Mucosa of rectum (tissue), 2 donors: ENCODE results near the gene MYMX.
"Not testable (repeated sequence)": the region's sequence is repeated elsewhere in the genome, so short reads cannot be mapped to it uniquely, and the experiment has no call there.

Experiments used
- H3K27ac ChIP-seq, 2 donors: one replicate each; pipeline ENCODE4 v1.7.0; 2013; ENCODE audit warnings: inconsistent platforms in 2 of 2, low read depth in 2 of 2, low read length in 2 of 2
- H3K27me3 ChIP-seq, 2 donors: one replicate each; pipeline ENCODE4 v1.7.0; 2013; ENCODE audit warnings: low read length in 2 of 2; ENCODE audit not compliant: control insufficient read depth in 2 of 2, insufficient read depth in 2 of 2
- H3K36me3 ChIP-seq, 2 donors: one replicate each; pipeline ENCODE4 v1.7.0; 2013; ENCODE audit warnings: low read length in 2 of 2; ENCODE audit not compliant: control insufficient read depth in 2 of 2, insufficient read depth in 2 of 2
- H3K4me1 ChIP-seq, 2 donors: one replicate each; pipeline ENCODE4 v1.7.0; 2013; ENCODE audit warnings: low read length in 2 of 2, mild to moderate bottlenecking in 1 of 2; ENCODE audit not compliant: control insufficient read depth in 2 of 2, insufficient read depth in 2 of 2
- H3K4me3 ChIP-seq, 2 donors: one replicate each; pipeline ENCODE4 v1.7.0; 2013; ENCODE audit warnings: low read length in 2 of 2
- H3K9ac ChIP-seq, 2 donors: one replicate each; pipeline ENCODE4 v1.7.0; 2013; ENCODE audit warnings: low read length in 2 of 2, low read depth in 1 of 2, mild to moderate bottlenecking in 1 of 2
- H3K9me3 ChIP-seq, 2 donors: one replicate each; pipeline ENCODE4 v1.7.0; 2013; ENCODE audit warnings: low read length in 2 of 2; ENCODE audit not compliant: control insufficient read depth in 2 of 2
- donor health status: healthy.
- donor health status: Normal muscosa, but diverticular disease.

Gene MYMX

DNA sequence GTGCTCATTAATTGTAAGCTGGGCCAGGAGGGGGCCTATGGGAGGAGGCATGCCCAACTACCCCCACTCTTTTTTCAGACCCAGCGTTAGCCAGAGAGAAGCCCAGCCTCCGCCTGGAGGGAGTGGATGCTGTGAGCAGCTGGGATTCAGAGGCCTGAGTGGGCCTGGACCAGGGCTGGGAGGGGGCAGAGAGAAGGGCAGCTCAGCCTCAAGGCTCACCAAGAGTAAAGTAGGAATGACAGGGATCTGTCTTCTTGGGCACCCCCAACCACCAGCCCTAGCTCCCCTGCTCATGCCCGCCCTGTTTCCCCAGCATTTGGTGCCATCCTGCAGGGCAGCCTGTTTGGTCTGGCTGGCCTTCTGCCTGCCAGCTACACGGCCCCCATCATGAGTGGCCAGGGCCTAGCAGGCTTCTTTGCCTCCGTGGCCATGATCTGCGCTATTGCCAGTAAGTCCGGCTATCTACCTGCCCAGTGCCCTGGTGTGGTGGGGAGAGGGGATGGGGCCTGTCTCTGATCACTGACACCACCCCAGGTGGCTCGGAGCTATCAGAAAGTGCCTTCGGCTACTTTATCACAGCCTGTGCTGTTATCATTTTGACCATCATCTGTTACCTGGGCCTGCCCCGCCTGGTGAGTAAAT is 13.4 kb downstream of the MYMX start:
- Histone ChIP-seq H3K9ac (no peak overlapping the region), H3K4me3 (no peak overlapping the region), H3K9me3 (no peaks in the 10 kb centered on the region), H3K4me1 (peaks cover 13 to 16% of the 10 kb centered on the region in 2 donors), H3K27me3 (no peaks in the 10 kb centered on the region), H3K27ac (no peak overlapping the region), H3K36me3 (peaks cover 0 to 3% of the 10 kb centered on the region in 2 donors)

GRCh38 chr6:44231426-44231825 is 14.7 kb downstream of the MYMX start:
- H3K27ac ChIP-seq, H3K4me3 ChIP-seq, H3K9me3 ChIP-seq, H3K36me3 ChIP-seq, H3K27me3 ChIP-seq, H3K9ac ChIP-seq: not testable (repeated sequence)
- H3K4me1 ChIP-seq, result peaks cover 13% of the 10 kb centered on the region in 2 donors

DNA sequence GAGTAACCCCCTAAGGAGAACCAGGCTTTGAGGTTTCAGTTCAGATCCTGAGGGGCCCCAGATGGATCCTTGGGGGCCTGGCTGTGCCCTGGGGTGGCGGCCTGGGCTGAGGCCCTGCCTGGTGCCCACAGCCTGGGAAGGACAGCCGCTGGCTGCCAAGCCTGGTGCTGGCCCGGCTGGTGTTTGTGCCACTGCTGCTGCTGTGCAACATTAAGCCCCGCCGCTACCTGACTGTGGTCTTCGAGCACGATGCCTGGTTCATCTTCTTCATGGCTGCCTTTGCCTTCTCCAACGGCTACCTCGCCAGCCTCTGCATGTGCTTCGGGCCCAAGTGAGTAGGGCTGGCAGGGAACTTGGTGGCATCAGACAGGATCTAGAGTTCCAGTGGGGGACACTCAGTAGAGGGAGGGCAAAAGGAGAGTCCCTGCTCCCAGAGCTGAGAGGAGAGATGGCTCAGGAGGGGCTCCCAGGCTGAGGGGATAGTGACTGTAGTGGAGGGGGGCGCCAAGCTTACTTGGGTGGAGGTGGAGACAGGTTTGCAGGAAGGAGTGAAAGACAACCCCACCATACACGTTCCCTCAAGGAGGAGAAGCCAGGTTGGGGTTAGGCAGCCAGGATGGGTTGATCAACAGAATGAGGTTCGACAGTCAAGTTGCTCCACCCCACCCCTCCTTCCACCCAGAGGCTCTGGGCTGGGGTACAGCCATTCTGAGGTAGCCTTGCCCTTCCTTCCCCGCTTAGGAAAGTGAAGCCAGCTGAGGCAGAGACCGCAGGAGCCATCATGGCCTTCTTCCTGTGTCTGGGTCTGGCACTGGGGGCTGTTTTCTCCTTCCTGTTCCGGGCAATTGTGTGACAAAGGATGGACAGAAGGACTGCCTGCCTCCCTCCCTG is 16.2 kb downstream of the MYMX start:
- no peak overlapping the region for H3K9ac ChIP-seq
- H3K4me1 ChIP-seq, result peaks cover 19 to 21% of the 10 kb centered on the region in 2 donors
- peaks cover 0 to 3% of the 10 kb centered on the region in 2 donors for H3K36me3 ChIP-seq
- no peak overlapping the region for H3K4me3 ChIP-seq
- no peaks in the 10 kb centered on the region for H3K9me3 ChIP-seq
- H3K27me3 ChIP-seq, result no peaks in the 10 kb centered on the region
- H3K27ac ChIP-seq, result peak overlapping the region in 1 of 2 donors; percentile 38

DNA sequence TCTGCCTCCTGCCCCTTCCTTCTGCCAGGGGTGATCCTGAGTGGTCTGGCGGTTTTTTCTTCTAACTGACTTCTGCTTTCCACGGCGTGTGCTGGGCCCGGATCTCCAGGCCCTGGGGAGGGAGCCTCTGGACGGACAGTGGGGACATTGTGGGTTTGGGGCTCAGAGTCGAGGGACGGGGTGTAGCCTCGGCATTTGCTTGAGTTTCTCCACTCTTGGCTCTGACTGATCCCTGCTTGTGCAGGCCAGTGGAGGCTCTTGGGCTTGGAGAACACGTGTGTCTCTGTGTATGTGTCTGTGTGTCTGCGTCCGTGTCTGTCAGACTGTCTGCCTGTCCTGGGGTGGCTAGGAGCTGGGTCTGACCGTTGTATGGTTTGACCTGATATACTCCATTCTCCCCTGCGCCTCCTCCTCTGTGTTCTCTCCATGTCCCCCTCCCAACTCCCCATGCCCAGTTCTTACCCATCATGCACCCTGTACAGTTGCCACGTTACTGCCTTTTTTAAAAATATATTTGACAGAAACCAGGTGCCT is 16.9 kb downstream of the MYMX start:
- Histone ChIP-seq H3K36me3 (peaks cover 0 to 3% of the 10 kb centered on the region in 2 donors), H3K9ac (no peak overlapping the region), H3K4me1 (peaks cover 19 to 24% of the 10 kb centered on the region in 2 donors), H3K27me3 (no peaks in the 10 kb centered on the region), H3K4me3 (no peak overlapping the region), H3K9me3 (no peaks in the 10 kb centered on the region), H3K27ac (peak overlapping the region in 1 of 2 donors; percentile 38)

DNA sequence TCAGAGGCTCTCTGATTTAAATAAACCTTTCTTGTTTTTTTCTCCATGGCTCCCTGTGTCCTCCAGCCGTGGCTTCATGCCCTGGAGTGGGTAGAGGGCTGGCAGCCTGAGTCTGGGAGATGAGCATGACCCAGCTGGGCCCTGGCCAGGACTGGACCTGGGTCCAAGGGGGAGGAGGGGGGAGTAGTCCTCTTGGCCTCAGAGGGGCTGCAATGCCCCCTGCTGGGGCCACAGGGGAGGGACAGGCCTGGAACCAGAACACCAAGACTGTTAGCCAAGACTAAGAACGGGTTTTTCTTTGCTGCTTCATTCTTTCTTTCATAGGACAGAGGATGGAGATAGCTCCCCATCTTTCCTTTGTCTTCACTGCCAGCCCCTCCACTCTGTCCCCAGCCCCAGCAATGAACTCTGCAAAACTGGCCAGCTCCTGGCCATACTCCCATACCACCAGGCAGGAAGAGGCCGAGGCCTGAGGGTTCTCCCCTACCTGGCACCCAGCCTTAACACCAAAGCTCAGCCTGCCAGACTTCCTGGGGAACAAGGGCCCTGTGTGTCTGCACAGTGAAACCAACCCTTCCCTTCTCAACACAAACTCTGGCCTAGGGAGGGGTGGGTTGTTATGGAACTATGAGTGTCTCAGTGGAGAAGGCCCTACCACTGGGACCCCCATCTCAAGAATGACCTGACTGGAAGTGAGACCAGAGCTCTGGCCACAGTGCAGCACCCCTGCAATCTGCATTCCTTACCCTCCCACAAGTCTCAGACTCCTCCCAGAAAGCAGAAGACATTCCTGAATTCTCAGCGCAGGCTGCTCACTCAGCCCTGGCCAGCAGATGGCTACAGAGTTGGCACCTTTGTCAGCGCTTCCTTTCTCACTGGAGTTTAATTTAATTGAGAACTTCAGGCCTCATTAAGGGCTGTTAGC is 17.6 kb downstream of the MYMX start:
- peak overlapping the region in 1 of 2 donors; percentile 24 for H3K9ac ChIP-seq
- peaks cover 0 to 3% of the 10 kb centered on the region in 2 donors for H3K36me3 ChIP-seq
- no peaks in the 10 kb centered on the region for H3K9me3 ChIP-seq
- H3K27me3 ChIP-seq, result no peaks in the 10 kb centered on the region
- peak overlapping the region in 1 of 2 donors; percentile 1 for H3K27ac ChIP-seq
- H3K4me3 ChIP-seq, result no peak overlapping the region
- H3K4me1 ChIP-seq, result peaks cover 19 to 24% of the 10 kb centered on the region in 2 donors

- Histone ChIP-seq H3K9me3 (no peaks in the 10 kb centered on the region), H3K9ac (no peak overlapping the region), H3K36me3 (no peaks in the 10 kb centered on the region), H3K4me3 (no peak overlapping the region), H3K27me3 (no peaks in the 10 kb centered on the region), H3K4me1 (peaks cover 19 to 24% of the 10 kb centered on the region in 2 donors), H3K27ac (peak overlapping the region in 1 of 2 donors; percentile 1)
Observed at GRCh38 chr6:44235269-44235668, 18.5 kb downstream of the MYMX start.

GRCh38 chr6:44235891-44236516 is 19.3 kb downstream of the MYMX start:
- no peak overlapping the region for H3K4me3 ChIP-seq
- no peak overlapping the region for H3K9ac ChIP-seq
- H3K36me3 ChIP-seq, result no peaks in the 10 kb centered on the region
- no peaks in the 10 kb centered on the region for H3K9me3 ChIP-seq
- peaks cover 19 to 24% of the 10 kb centered on the region in 2 donors for H3K4me1 ChIP-seq
- H3K27ac ChIP-seq, result no peak overlapping the region
- no peaks in the 10 kb centered on the region for H3K27me3 ChIP-seq

DNA sequence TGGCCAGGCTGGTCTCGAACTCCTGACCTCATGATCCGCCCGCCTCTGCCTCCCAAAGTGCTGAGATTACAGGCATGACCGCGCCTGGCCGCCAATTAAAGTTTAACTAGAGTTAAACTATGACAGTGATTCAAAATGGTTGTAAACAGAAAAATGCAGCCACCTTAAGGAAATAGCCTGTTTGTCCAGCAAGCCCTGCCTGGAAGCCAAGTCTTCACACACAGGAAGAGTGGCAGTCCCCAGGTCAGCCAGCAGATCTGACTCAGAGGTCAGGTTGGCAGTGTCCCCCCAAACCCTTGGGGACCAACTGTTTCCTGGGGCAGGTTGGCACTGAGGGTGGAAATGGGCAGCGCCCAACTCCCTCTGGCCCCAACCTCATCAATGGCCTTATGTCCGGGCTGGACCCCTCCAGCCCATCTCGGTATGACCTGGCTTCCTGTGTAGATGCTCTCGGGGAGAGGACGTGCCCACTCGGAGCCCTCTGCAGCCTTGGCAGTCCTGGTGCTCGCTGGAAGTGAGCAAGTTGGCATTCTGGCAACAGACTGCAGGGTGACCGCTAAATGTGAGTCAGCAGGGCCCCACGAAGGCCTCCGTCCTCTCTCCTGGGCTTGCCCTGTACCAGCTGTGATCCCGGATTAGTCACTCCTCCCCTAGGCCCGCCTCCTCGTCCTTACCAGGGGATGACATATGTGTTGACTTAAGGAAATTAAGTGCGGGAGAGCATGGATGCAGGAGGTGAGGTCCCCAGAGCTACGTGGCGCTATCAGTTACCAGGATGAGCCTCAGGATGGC is 20.5 kb downstream of the MYMX start:
- Histone ChIP-seq H3K27me3 (no peaks in the 10 kb centered on the region), H3K9me3 (no peaks in the 10 kb centered on the region), H3K9ac (peak overlapping the region; percentile 64 to 85), H3K36me3 (no peaks in the 10 kb centered on the region), H3K4me1 (peaks cover 19 to 24% of the 10 kb centered on the region in 2 donors), H3K27ac (peak overlapping the region; percentile 90 to 94), H3K4me3 (peak overlapping the region; percentile 78 to 82)
